CD4-positive, alpha-beta T cell (primary cell): ENCODE results near the gene PARD6B. TPM values are rescaled to one million over a fixed set of nuclear protein-coding genes. Genes with fewer than 3 reads are reported as not detected.

Source experiments
- ATAC-seq: fragments of 200-7000 bp; cut with Tn5 transposase; one replicate; pipeline ENCODE4 v1.10.0; 2022; ENCODE audit warnings: mild to moderate bottlenecking; ENCODE audit not compliant: poor library complexity
- CTCF ChIA-PET: fragments of 350-600 bp; sonication (Branson Sonifier 250); formaldehyde crosslinking; loops from one replicate; lab custom pipeline; 2021; ENCODE audit warnings: antibody characterized with exemption, inconsistent platforms; lab: Charles Lee
- POLR2A ChIA-PET: fragments of 350-600 bp; sonication (Branson Sonifier 250); formaldehyde crosslinking; loops from one replicate; lab custom pipeline; 2021; ENCODE audit warnings: antibody characterized with exemption, inconsistent platforms; lab: Charles Lee
- DNase-seq, 14 experiments: peaks; one replicate each; pipeline ENCODE4 v3.0.0-alpha.2; 2013 to 2020; ENCODE audit warnings: mixed read lengths in 2 of 14
- H3K27ac ChIP-seq, 2 donors: one replicate each; pipeline versions ENCODE4 v1.5.1 to v1.7.0; 2013; ENCODE audit warnings: low read length in 2 of 2, low read depth in 1 of 2, mild to moderate bottlenecking in 1 of 2
- H3K27me3 ChIP-seq, 2 experiments: 1 replicate in 1 of 2; 2 replicates in 1 of 2; pipeline versions ENCODE4 v1.6.1 to v1.7.0; 2013; ENCODE audit warnings: low read length in 2 of 2, control low read depth in 1 of 2, mild to moderate bottlenecking in 1 of 2, moderate library complexity in 1 of 2; ENCODE audit not compliant: insufficient read depth in 2 of 2, control insufficient read depth in 1 of 2
- H3K36me3 ChIP-seq: one replicate; pipeline ENCODE4 v1.6.1; 2013; ENCODE audit warnings: low read length, control low read depth; ENCODE audit not compliant: insufficient read depth
- H3K4me1 ChIP-seq: one replicate; pipeline ENCODE4 v1.6.1; 2013; ENCODE audit warnings: low read length, control low read depth; ENCODE audit not compliant: insufficient read depth
- H3K4me3 ChIP-seq: one replicate; pipeline ENCODE4 v1.5.1; 2013; ENCODE audit warnings: mild to moderate bottlenecking, low read length, moderate library complexity
- H3K9me3 ChIP-seq, 2 experiments: 1 replicate in 1 of 2; 2 replicates in 1 of 2; pipeline versions ENCODE4 v1.6.1 to v1.7.0; 2013; ENCODE audit warnings: low read length in 2 of 2, mild to moderate bottlenecking in 2 of 2, control low read depth in 1 of 2, moderate library complexity in 1 of 2; ENCODE audit not compliant: control insufficient read depth in 1 of 2, insufficient read depth in 1 of 2
- H3K27ac Mint-ChIP-seq: one replicate; pipeline ENCODE4 v1.8.0; 2020; ENCODE audit warnings: mixed read lengths
- H3K27me3 Mint-ChIP-seq: one replicate; pipeline ENCODE4 v1.8.0; 2021; ENCODE audit warnings: mixed read lengths
- H3K36me3 Mint-ChIP-seq: one replicate; pipeline ENCODE4 v1.8.0; 2021; ENCODE audit warnings: low read depth, mixed read lengths
- H3K4me1 Mint-ChIP-seq: one replicate; pipeline ENCODE4 v1.8.0; 2021; ENCODE audit warnings: low read depth, mixed read lengths
- H3K4me3 Mint-ChIP-seq: one replicate; pipeline ENCODE4 v1.8.0; 2020; ENCODE audit warnings: mild to moderate bottlenecking, mixed read lengths
- H3K9me3 Mint-ChIP-seq: one replicate; pipeline ENCODE4 v1.8.0; 2020; ENCODE audit warnings: mixed read lengths
- CTCF ChIP-seq: fragments of 200-600 bp; IDR thresholded peaks from one replicate; pipeline ENCODE4 v1.8.0; 2022; ENCODE audit warnings: antibody characterized with exemption, mild to moderate bottlenecking
- intact Hi-C, 2 experiments: fragments of 100-400 bp; cut with DNase I in 1 of 2; cut with micrococcal nuclease in 1 of 2; formaldehyde crosslinking; loops; one replicate each; pipeline versions ENCODE4 v1.15.1 to v1.9.0; 2023 to 2025; cut with DNase I, micrococcal nuclease
- total RNA-seq, 174 experiments: library from RNA in 2 of 174; stranded (reverse) in 2 of 174; gene quantifications; one replicate each; pipeline ENCODE4 v1.2.3 and lab custom pipeline; 2021 to 2026

PARD6B gene
- total RNA-seq, 2 experiments from 2014 or later, result 5.6 to 8.2 TPM

GRCh38 chr20:50725724-50726005 is 5.7 kb upstream of the PARD6B start:
- CTCF ChIA-PET, result no interaction called here
- POLR2A ChIA-PET, result no interaction called here
- no peak overlapping the region for H3K4me3 Mint-ChIP-seq

GRCh38 chr20:50726955-50727791 is 4.2 kb upstream of the PARD6B start:
- Histone ChIP-seq H3K4me3 (no peak overlapping the region), H3K4me1 (peaks cover 11% of the 10 kb centered on the region), H3K27ac (no peak overlapping the region), H3K36me3 (no peaks in the 10 kb centered on the region), H3K9me3 (no peaks in the 10 kb centered on the region), H3K27me3 (peaks cover 0 to 2% of the 10 kb centered on the region in 2 experiments)
- Mint-ChIP-seq H3K9me3 (no peaks in the 10 kb centered on the region), H3K36me3 (peaks cover 7% of the 10 kb centered on the region), H3K4me3 (no peak overlapping the region), H3K27me3 (no peaks in the 10 kb centered on the region), H3K27ac (no peak overlapping the region), H3K4me1 (peaks cover 8% of the 10 kb centered on the region)
- ChIA-PET POLR2A (no interaction called here), CTCF (interaction anchor here (0.9 to 2.1 kb wide), 3 partner anchors 22 to 202 kb away, joined by 3 to 6 read pairs (median 5); partner anchors contain the start of gene BCAS4)
- no peak for DNase-seq
- TF ChIP-seq CTCF, result no peak
- intact Hi-C loops, result no loop called here
- ATAC-seq, result no peak

More at GRCh38 chr20:50725724-50726005, 5.7 kb upstream of the PARD6B start:
- H3K27me3 Mint-ChIP-seq, result no peaks in the 10 kb centered on the region
- no peaks in the 10 kb centered on the region for H3K4me1 Mint-ChIP-seq
- intact Hi-C loops, result no loop called here
- H3K27ac Mint-ChIP-seq, result no peak overlapping the region
- no peaks in the 10 kb centered on the region for H3K36me3 Mint-ChIP-seq
- Histone ChIP-seq H3K4me1 (peaks cover 6% of the 10 kb centered on the region), H3K9me3 (no peaks in the 10 kb centered on the region), H3K36me3 (no peaks in the 10 kb centered on the region), H3K27me3 (peaks cover 0 to 2% of the 10 kb centered on the region in 2 experiments), H3K27ac (no peak overlapping the region), H3K4me3 (no peak overlapping the region)
- no peaks in the 10 kb centered on the region for H3K9me3 Mint-ChIP-seq
- TF ChIP-seq CTCF, result no peak
- ATAC-seq, result no peak
- DNase-seq, result no peak

- Mint-ChIP-seq H3K27me3 (no peaks in the 10 kb centered on the region), H3K27ac (no peak overlapping the region), H3K4me1 (peaks cover 15% of the 10 kb centered on the region), H3K4me3 (peak overlapping the region; percentile 56), H3K36me3 (peaks cover 7% of the 10 kb centered on the region), H3K9me3 (no peaks in the 10 kb centered on the region)
- no peak for ATAC-seq
- Histone ChIP-seq H3K27me3 (peaks cover 0 to 2% of the 10 kb centered on the region in 2 experiments), H3K27ac (no peak overlapping the region), H3K4me1 (peaks cover 16% of the 10 kb centered on the region), H3K9me3 (no peaks in the 10 kb centered on the region), H3K4me3 (no peak overlapping the region), H3K36me3 (no peaks in the 10 kb centered on the region)
- CTCF ChIA-PET, result interaction anchor here (0.9 to 2.1 kb wide), 3 partner anchors 21 to 201 kb away, joined by 3 to 6 read pairs (median 5); partner anchors contain the start of gene BCAS4
- no peak for DNase-seq
- intact Hi-C loops, result loop anchor here in 1 of 2 experiments (2.0 kb wide), 1 partner anchor 217 kb away; the partner anchor contains the start of gene PTPN1
- POLR2A ChIA-PET, result interaction anchor here (1.2 kb wide), 1 partner anchor 12 kb away, joined by 3 read pairs; no protein-coding TSS in a partner anchor
- no peak for TF ChIP-seq CTCF
Measured at GRCh38 chr20:50727792-50728485, 3.4 kb upstream of the PARD6B start.
